ENCODE data around the gene CAPN7.
A peak's percentile ranks its signal among the peaks of the same experiment; 100 is the strongest.

The CAPN7 gene

GRCh38 chr3:15298504-15298903, 92.5 kb downstream of the CAPN7 start:
- no peak for DNase-seq (ENCODE audit: low read depth)

DNA sequence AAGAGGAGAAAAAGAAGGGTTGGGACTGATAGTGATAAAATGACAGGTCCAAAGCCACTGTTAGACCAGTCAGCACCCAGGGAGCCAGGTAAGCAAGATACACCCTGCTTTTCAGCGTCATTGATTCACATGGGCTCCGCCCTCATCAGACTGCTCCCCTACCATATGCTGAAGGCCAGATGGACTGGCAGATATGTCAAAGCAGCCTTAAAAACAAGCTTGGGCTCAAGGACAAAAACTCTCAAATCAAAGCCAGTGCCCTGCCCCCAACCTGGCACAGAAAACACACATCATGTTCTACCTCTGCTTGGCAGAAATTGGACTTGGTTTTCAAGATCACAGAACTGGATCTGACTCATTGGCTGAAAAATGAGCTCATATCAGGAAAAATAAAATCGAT, 93.0 kb downstream of the CAPN7 start:
- DNase-seq (ENCODE audit: low read depth) = no peak

GRCh38 chr3:15300323-15301078, 94.5 kb downstream of the CAPN7 start:
- peak; percentile 64 for DNase-seq (ENCODE audit: low read depth)

DNA sequence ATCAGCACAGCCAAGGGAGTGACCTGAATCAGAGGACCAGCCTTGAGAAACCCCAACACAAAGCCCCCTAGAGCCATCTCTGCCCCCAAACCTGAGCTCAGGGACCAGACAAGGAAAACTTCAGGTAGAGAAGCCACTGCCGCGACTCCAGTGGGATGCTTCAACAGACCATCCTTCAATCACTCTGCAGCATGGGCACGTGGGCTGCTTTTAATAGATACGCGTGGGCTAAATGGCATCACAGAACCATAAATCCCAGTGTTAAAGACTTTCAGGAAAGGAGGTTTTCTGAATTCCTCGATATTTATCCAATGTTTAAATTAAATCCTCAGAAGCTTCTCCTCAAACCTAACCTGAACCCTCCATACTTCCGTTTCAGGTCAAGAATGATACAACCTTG, 95.7 kb downstream of the CAPN7 start:
- DNase-seq (ENCODE audit: low read depth) = no peak
